ENCODE data around the gene FXYD6. TPM values are rescaled to one million over a fixed set of nuclear protein-coding genes. Genes with fewer than 3 reads are reported as not detected.
A peak's percentile ranks its signal among the peaks of the same experiment; 100 is the strongest.
"Not testable (repeated sequence)": the region's sequence is repeated elsewhere in the genome, so short reads cannot be mapped to it uniquely, and the experiment has no call there.

The FXYD6 gene
- total and polyA plus RNA-seq, 8 donors = 2.7 to 48.0 (median 8.9) TPM

DNA sequence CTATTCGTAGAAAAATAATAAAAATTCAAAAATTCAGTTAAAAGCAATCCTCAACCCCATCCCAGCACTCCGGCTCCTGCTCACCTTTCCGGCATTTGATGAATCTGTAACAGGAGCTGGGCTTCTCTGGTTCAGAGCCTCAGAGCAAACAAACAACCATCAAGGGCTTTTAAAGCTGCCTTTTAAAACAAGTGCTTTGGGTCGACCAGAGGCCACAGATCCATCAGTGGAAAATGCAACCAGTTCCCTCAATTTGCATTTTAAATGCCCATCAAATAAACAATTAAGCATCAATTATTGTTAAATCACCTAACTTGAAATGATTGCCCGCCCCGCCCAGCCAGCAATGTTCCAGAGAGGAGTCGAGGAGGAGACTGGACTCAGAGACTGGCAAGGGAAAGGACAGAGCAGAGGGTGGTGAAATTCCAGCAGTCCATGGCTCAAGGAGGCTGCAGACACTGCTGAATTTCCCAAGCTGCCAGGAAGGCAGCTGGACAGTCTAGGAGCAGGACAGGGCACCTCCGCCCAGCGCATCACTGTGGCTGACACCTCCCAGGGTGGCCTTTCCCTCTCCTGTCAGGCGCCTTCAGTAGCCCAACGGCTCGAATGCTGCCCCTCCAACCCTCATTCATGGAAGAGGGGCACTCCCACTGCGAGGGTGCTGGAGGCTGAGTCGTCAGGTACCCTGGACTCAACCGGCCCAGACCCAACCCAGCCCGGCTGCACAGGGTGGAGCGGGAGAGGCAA is 7.5 kb downstream of the FXYD6 start:
- DNase-seq = peak in 1 of 6 donors; percentile 33
- Histone ChIP-seq H3K4me1 (no peaks in the 10 kb centered on the region), H3K36me3 (no peaks in the 10 kb centered on the region), H3K27ac (no peak overlapping the region), H3K4me3 (no peak overlapping the region), H3K9me3 (no peaks in the 10 kb centered on the region), H3K27me3 (no peaks in the 10 kb centered on the region)
- 76 to 77% methylated on average over 17 of the region's 17 CpGs for WGBS, 2 donors
- intact Hi-C loops (cut with DNase I) = no loop called here
- ATAC-seq = peak in 2 of 4 donors; percentile 56 to 72
- TF ChIP-seq, protein P1, sequence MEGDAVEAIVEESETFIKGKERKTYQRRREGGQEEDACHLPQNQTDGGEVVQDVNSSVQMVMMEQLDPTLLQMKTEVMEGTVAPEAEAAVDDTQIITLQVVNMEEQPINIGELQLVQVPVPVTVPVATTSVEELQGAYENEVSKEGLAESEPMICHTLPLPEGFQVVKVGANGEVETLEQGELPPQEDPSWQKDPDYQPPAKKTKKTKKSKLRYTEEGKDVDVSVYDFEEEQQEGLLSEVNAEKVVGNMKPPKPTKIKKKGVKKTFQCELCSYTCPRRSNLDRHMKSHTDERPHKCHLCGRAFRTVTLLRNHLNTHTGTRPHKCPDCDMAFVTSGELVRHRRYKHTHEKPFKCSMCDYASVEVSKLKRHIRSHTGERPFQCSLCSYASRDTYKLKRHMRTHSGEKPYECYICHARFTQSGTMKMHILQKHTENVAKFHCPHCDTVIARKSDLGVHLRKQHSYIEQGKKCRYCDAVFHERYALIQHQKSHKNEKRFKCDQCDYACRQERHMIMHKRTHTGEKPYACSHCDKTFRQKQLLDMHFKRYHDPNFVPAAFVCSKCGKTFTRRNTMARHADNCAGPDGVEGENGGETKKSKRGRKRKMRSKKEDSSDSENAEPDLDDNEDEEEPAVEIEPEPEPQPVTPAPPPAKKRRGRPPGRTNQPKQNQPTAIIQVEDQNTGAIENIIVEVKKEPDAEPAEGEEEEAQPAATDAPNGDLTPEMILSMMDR (IDR thresholded peaks at IDR 0.05) = no peak
- FAIRE-seq = no peak

DNA sequence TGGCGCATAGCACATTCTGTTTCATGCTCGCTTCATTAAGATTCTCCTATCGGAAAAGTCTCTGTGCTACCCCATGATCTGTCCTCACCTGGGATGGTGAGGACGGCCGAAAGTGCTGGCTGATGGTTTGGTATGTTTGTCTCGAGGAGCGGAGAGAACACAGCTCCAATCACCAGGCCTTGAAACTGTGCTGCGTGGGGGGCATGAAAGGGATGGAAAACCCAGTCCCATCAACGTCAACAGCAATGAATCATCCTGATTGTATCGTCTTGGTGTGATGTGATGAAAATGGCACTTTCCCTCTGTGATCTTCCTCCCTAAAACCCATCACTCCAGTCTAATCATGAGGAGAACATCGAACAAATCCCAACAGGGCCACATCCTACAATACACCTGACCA is 8.4 kb downstream of the FXYD6 start:
- Histone ChIP-seq H3K9me3 (no peaks in the 10 kb centered on the region), H3K27me3 (no peaks in the 10 kb centered on the region), H3K36me3 (no peaks in the 10 kb centered on the region), H3K4me1 (no peaks in the 10 kb centered on the region), H3K4me3 (no peak overlapping the region), H3K27ac (no peak overlapping the region)
- TF ChIP-seq, protein P1 (IDR thresholded peaks at IDR 0.05) = no peak
- no peak for FAIRE-seq
- no peak for ATAC-seq
- 69 to 70% methylated on average over 11 of the region's 11 CpGs for WGBS, 2 donors
- intact Hi-C loops (cut with DNase I) = no loop called here
- DNase-seq = no peak

DNA sequence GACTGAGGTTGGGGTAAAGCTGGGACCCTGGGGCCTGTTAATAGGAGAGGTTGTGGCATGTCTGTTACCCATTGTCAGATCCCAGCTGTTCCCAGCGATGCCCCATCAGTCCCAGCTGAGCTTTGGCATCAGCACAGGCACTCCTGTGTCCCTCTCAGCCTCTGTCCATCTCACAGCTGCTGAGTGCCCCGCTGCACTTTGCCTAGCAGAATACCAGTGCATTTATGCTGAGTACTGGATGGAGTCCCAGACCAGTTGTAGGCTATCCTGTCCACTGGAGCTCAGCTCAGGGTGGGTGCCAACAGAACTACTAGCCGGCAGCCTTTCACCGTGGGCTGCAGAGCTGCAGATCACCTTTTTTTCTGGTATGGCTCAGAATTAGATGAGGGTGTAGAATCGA is 9.9 kb downstream of the FXYD6 start:
- Histone ChIP-seq H3K27me3 (no peaks in the 10 kb centered on the region), H3K36me3 (no peaks in the 10 kb centered on the region), H3K4me1 (no peaks in the 10 kb centered on the region), H3K9me3 (no peaks in the 10 kb centered on the region), H3K4me3 (no peak overlapping the region), H3K27ac (no peak overlapping the region)
- no peak for DNase-seq
- intact Hi-C loops (cut with DNase I) = no loop called here
- ATAC-seq = no peak
- WGBS, 2 donors = 61 to 72% methylated on average over 5 of the region's 5 CpGs
- TF ChIP-seq, protein P1 (IDR thresholded peaks at IDR 0.05) = no peak
- no peak for FAIRE-seq

DNA sequence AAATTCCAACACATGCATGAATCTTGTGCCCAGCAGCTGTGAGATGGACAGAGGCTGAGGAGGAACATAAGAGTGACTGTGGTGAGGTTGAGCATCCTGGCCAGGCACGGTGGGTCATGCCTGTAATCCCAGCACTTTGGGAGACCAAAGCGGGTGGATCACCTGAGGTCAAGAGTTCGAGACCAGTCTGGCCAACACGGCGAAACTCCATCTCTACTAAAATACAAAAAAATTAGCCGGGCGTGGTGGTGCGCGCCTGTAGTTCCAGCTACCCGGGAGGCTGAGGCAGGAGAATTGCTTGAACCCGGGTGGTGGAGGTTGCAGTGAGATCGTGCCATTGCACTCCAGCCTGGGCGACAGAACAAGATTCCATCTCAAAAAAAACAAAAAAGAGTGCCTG is 10.9 kb downstream of the FXYD6 start:
- H3K36me3 ChIP-seq; H3K9me3 ChIP-seq; intact Hi-C loops (cut with DNase I); FAIRE-seq; H3K4me1 ChIP-seq; ATAC-seq; H3K27me3 ChIP-seq; H3K27ac ChIP-seq; H3K4me3 ChIP-seq; DNase-seq: not testable (repeated sequence)
- 86 to 87% methylated on average over 13 of the region's 13 CpGs for WGBS, 2 donors

DNA sequence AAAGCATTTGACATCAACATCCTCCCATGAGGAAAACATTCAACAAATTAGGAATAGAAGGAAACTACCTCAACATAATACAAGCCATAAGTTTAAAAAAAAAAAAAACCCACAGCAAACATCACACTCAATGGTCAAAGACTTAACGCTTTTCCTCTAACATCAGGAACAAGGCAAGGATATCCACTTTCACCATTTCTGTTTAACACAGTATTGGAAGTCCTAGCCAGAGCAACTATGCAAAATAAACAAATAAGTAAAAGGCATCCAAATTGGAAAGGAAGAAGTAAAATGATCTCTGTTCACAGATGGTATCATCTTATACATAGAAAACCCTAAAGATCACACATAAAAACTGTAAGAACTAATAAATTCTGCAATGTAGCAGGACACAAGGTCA is 13.1 kb downstream of the FXYD6 start:
- Histone ChIP-seq H3K27me3 (no peaks in the 10 kb centered on the region), H3K4me1 (no peaks in the 10 kb centered on the region), H3K9me3 (no peaks in the 10 kb centered on the region), H3K27ac (no peak overlapping the region), H3K36me3 (no peaks in the 10 kb centered on the region), H3K4me3 (no peak overlapping the region)
- intact Hi-C loops (cut with DNase I) = no loop called here
- WGBS, 2 donors = 91 to 93% methylated on average over 1 of the region's 1 CpG
- FAIRE-seq (no peak), ATAC-seq (no peak), DNase-seq (no peak)
- TF ChIP-seq, protein P1 (IDR thresholded peaks at IDR 0.05) = no peak
